ENCODE results near the gene TMPRSS6.

DNA sequence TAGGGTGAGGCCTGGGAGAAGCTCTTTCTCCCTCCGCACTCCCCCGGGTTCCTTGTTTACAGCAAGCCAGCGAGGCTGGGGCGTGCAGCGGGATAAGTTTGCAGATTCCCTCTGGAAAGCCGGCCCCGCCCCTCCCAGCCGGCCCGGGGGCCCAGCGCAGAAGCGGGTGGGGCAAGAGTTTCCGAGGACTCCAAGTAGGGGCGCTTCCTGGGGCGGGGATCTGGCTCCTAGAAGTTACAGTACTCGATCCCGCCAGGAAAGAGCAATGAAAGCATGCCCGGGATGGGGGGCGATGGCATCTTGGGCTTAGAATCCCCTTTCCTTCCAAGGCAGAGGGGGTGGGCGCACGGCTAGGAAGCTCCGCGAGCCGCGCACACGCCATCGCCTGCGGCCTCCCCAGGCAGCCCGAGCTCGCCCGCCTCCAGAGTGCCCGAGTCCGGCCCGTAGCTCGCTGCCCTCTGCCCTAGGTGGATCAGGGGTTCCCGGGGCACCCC is 90.7 kb downstream of the TMPRSS6 start:
- no peak for TF ChIP-seq ZNF274 (IDR thresholded peaks at IDR 0.05; ENCODE audit: low read depth, low read length)
- no peak for TF ChIP-seq YY1 (IDR thresholded peaks at IDR 0.05; ENCODE audit: insufficient read depth, insufficient read length)
- no peak for TF ChIP-seq SUZ12 (IDR thresholded peaks at IDR 0.05; ENCODE audit: extremely low read depth, insufficient read depth, insufficient read length)

All from NT2/D1 (cell line).